Ascending aorta (tissue), 2 donors: Measurements from ENCODE around the gene SCLT1. TPM values are rescaled to one million over a fixed set of nuclear protein-coding genes. Genes with fewer than 3 reads are reported as not detected.

Experiments used
- DNase-seq, 2 donors: peaks; one replicate each; pipeline ENCODE4 v3.0.0-alpha.2; 2019; ENCODE audit warnings: low spot score in 2 of 2
- H3K27ac ChIP-seq, 2 donors: fragments of 200-600 bp; sonication (generic); one replicate each; pipeline ENCODE4 v1.5.1; 2016 to 2017; ENCODE audit warnings: mild to moderate bottlenecking in 1 of 2
- H3K27me3 ChIP-seq: fragments of 200-600 bp; sonication (generic); one replicate; pipeline ENCODE4 v1.5.1; 2017
- H3K36me3 ChIP-seq, 2 donors: fragments of 200-600 bp; sonication (generic); one replicate each; pipeline ENCODE4 v1.5.1; 2016
- H3K4me1 ChIP-seq, 2 donors: fragments of 200-600 bp; sonication (generic); one replicate each; pipeline ENCODE4 v1.5.1; 2016 to 2017; ENCODE audit warnings: mild to moderate bottlenecking in 1 of 2
- H3K4me3 ChIP-seq, 2 donors: fragments of 200-600 bp; sonication (generic); one replicate each; pipeline ENCODE4 v1.5.1; 2016 to 2017; ENCODE audit warnings: mild to moderate bottlenecking in 1 of 2
- H3K9me3 ChIP-seq, 2 donors: fragments of 200-600 bp; sonication (generic); one replicate each; pipeline ENCODE4 v1.5.1; 2016
- CTCF ChIP-seq, 3 experiments: fragments of 200-600 bp in 2 of 3; fragments of 450-650 bp in 1 of 3; sonication (generic) in 2 of 3; IDR thresholded peaks; one replicate each; pipeline ENCODE4 v1.5.1; 2016 to 2019; ENCODE audit warnings: antibody characterized with exemption in 3 of 3, mild to moderate bottlenecking in 1 of 3, moderate library complexity in 1 of 3
- intact Hi-C: fragments of 100-400 bp; cut with DNase I; formaldehyde crosslinking; loops from one replicate; pipeline ENCODE4 v1.15.1; 2023
- total RNA-seq: library from RNA; depleted of rRNA; stranded (reverse); fragments of >200 nt; gene quantifications from one replicate; pipeline ENCODE4 v1.1.0, GENCODE V29; 2016

SCLT1 gene
- total RNA-seq, 1 donor from 2014 or later, result 7.0 TPM

- Histone ChIP-seq H3K36me3 (no peaks in the 10 kb centered on the region), H3K27me3 (no peaks in the 10 kb centered on the region), H3K9me3 (no peaks in the 10 kb centered on the region), H3K4me3 (no peak overlapping the region), H3K27ac (no peak overlapping the region), H3K4me1 (no peaks in the 10 kb centered on the region)
- no peak for TF ChIP-seq CTCF (IDR thresholded peaks at IDR 0.05)
- no peak for DNase-seq
- intact Hi-C loops, result no loop called here
These were observed 171.4 kb downstream of the SCLT1 start for GRCh38 chr4:128921954-128922353.

DNA sequence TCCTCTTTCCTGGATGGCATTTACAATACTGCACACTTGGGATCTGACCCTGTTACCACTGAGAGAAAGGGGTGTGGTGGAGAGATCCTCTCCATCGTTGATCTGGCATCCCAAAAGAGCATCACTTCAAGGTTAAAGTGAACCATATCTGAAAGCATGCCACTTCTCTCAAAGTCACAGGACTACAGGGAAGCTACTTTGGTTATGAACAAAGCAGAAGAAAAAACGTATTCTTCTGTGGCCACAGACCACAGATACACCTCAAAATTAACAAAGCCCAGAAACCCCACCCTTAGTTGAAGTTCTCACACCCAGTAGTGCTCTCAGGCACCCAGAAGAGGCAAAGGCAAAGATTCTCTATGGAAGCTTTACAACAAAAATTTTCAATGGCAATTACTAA, 175.6 kb downstream of the SCLT1 start:
- no peak overlapping the region for H3K27ac ChIP-seq
- H3K9me3 ChIP-seq, result no peaks in the 10 kb centered on the region
- no peaks in the 10 kb centered on the region for H3K36me3 ChIP-seq
- intact Hi-C loops, result no loop called here
- no peaks in the 10 kb centered on the region for H3K4me1 ChIP-seq
- no peak for DNase-seq
- no peaks in the 10 kb centered on the region for H3K27me3 ChIP-seq
- TF ChIP-seq CTCF (IDR thresholded peaks at IDR 0.05), result no peak
- no peak overlapping the region for H3K4me3 ChIP-seq

GRCh38 chr4:128916832-128917231, 176.5 kb downstream of the SCLT1 start:
- Histone ChIP-seq H3K36me3 (no peaks in the 10 kb centered on the region), H3K27ac (no peak overlapping the region), H3K4me3 (no peak overlapping the region), H3K4me1 (no peaks in the 10 kb centered on the region), H3K9me3 (no peaks in the 10 kb centered on the region), H3K27me3 (no peaks in the 10 kb centered on the region)
- no peak for TF ChIP-seq CTCF (IDR thresholded peaks at IDR 0.05)
- intact Hi-C loops, result no loop called here
- DNase-seq, result peak; percentile 18 to 64

DNA sequence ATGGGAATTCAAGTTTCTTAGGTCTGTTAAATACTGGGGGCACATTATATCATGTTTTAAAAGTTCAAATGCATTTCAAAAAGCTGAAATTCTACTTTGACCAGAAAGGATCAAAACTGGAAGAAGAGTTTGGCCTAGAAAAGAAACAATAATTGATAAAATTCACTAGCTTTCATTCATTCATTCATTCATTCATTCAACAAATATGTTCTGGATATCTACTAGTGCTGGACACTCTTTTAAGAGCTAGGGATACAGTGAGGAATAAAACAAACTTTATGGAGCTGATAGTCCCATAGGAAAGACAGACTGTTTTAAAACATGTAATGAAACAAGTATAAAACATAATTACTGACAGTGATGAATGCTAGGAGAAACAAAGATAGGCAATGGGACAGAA, 177.8 kb downstream of the SCLT1 start:
- no peak for TF ChIP-seq CTCF (IDR thresholded peaks at IDR 0.05)
- no peak for DNase-seq
- Histone ChIP-seq H3K4me1 (no peaks in the 10 kb centered on the region), H3K27me3 (no peaks in the 10 kb centered on the region), H3K9me3 (no peaks in the 10 kb centered on the region), H3K36me3 (no peaks in the 10 kb centered on the region), H3K27ac (no peak overlapping the region), H3K4me3 (no peak overlapping the region)
- intact Hi-C loops, result no loop called here

- no peak overlapping the region for H3K4me3 ChIP-seq
- intact Hi-C loops, result no loop called here
- no peaks in the 10 kb centered on the region for H3K27me3 ChIP-seq
- H3K4me1 ChIP-seq, result no peaks in the 10 kb centered on the region
- DNase-seq, result no peak
- no peaks in the 10 kb centered on the region for H3K36me3 ChIP-seq
- TF ChIP-seq CTCF (IDR thresholded peaks at IDR 0.05), result no peak
- H3K27ac ChIP-seq, result no peak overlapping the region
- H3K9me3 ChIP-seq, result no peaks in the 10 kb centered on the region
These were observed 180.1 kb downstream of the SCLT1 start for GRCh38 chr4:128913228-128913627.

- Histone ChIP-seq H3K27ac (no peak overlapping the region), H3K4me3 (no peak overlapping the region), H3K27me3 (no peaks in the 10 kb centered on the region), H3K36me3 (no peaks in the 10 kb centered on the region), H3K4me1 (no peaks in the 10 kb centered on the region), H3K9me3 (no peaks in the 10 kb centered on the region)
- TF ChIP-seq CTCF (IDR thresholded peaks at IDR 0.05), result no peak
- intact Hi-C loops, result no loop called here
- no peak for DNase-seq
These were observed 184.6 kb downstream of the SCLT1 start for GRCh38 chr4:128908735-128909134.
